ENCODE data around the gene TRANK1. TPM values are rescaled to one million over a fixed set of nuclear protein-coding genes. Genes with fewer than 3 reads are reported as not detected.
A peak's percentile ranks its signal among the peaks of the same experiment; 100 is the strongest.
"Not testable (repeated sequence)": the region's sequence is repeated elsewhere in the genome, so short reads cannot be mapped to it uniquely, and the experiment has no call there.

The TRANK1 gene
- total RNA-seq, 2 donors from 2014 or later = 54.0 to 144 TPM

DNA sequence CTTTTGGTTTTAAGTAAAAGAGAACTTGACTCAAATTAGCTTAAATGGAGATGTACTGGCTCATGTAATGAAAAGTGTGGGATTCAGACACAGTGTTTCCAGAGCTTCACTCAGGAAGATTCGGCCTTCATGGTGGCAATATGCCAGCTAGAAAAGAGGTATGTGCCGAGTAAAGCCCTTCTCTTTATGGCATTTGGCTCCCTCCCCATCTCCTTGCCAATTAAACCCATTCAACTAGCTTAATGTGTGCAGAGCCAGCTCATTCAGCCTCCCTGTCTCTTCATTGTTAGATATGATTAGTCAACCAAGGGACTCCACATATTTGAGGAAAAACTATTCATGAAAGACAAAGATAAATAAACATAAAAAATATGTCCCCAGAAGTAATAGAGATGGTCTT lies 15.0 kb upstream of the TRANK1 start:
- intact Hi-C loops (cut with DNase I, micrococcal nuclease) = loop anchor here in 1 of 2 donors (10.0 kb wide), 1 partner anchor 225 kb away; no protein-coding TSS in a partner anchor
- no peak for DNase-seq
- ATAC-seq = peak; percentile 17

DNA sequence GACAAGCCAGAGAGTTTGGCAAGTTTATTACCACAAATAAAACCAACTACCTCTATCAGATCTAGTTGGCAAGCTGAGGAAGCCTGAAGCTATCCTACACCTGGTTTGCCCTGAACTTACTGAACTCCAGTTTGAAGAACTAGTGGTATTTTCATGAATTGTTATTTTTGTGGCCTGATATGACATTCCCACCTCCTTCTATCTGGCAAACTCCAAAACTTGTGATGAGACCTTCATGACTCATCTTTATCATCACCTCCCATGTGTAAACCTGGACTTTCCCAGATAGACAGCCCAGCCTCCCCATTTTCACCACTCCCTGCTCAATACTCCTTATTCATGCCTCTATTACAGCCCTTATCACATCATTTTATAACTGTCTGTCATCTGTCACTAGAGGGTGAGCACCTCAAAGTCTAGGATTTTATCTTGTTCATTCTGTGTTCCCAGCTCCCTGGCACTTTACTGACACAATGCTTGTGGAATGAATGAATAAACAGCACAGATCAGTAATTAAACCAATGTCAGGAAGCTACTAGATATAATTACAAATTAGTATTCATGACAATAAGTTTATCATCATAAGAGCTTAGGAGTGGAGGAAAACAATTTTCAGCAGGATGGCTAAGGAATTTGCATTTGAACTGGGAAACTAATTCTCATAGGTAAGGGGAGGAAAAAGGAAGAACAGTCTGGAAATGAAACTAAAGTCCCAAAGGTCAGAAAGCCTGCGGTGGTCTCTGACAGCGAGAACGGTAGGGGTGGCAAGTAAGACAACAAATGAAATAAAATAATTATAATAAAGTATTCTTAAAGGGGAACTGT lies 13.2 kb upstream of the TRANK1 start:
- peak; percentile 63 for ATAC-seq
- intact Hi-C loops (cut with DNase I, micrococcal nuclease) = loop anchor here in 1 of 2 donors (10.0 kb wide), 1 partner anchor 223 kb away; no protein-coding TSS in a partner anchor

DNA sequence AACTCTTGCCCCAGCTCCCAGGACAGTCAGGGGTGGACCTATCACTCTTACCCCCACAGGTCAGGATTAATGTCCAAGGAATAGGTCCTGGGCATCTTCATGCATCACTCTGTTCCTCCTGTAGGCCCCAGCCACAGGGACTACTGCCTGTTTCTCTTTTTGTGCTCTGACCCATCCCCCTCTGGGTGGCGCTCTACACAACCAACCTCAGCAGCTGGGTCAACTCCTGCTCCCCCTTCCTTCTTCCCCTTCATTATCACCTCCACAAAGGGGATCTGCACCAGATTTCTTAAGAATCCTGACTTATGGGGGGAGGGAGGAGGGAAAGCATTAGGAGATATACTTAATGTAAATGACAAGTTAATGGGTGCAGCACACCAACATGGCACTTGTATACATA lies 12.2 kb upstream of the TRANK1 start:
- DNase-seq = no peak
- ATAC-seq = no peak
- intact Hi-C loops (cut with DNase I, micrococcal nuclease) = loop anchor here in 1 of 2 donors (10.0 kb wide), 1 partner anchor 222 kb away; no protein-coding TSS in a partner anchor

More for the DNA sequence above, 13.2 kb upstream of the TRANK1 start:
- no peak for DNase-seq

GRCh38 chr3:36956155-36956554 lies 11.3 kb upstream of the TRANK1 start:
- intact Hi-C loops (cut with DNase I, micrococcal nuclease) = loop anchor here in 1 of 2 donors (10.0 kb wide), 1 partner anchor 221 kb away; no protein-coding TSS in a partner anchor

DNA sequence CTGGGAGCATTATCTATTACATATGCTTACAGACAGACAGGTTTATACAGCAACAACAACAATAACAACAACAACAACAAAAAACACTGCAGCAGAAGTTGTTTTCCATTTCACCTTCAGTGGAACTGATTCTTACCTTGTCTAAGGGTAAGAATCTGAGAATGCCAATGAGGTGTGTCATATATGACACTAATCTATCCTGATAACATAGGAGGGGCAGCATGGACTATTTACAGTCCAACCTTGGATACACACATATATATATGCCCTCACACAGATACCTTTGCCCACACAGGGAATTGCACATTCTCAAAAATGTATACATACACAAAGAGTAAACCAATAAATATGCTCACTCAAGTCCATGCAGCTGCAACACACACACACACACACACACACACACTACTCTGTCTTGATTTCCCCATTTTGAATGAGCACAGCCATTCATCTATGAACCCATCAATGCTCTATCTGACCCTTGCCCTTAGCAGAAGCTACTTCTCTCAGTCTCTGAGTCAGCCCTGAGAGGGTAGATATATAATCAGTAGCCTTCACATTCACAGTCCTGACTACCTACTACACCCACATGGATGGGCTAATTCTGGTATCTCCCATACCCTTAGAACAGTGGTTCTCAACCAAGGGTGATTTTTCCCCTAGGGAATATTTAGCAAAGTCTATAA lies 9.7 kb upstream of the TRANK1 start:
- DNase-seq (no peak), ATAC-seq (peak; percentile 80)

More at GRCh38 chr3:36956155-36956554, 11.3 kb upstream of the TRANK1 start:
- ATAC-seq = no peak
- no peak for DNase-seq

GRCh38 chr3:36947814-36948213 lies 3.0 kb upstream of the TRANK1 start:
- DNase-seq; ATAC-seq; intact Hi-C loops (cut with DNase I, micrococcal nuclease): not testable (repeated sequence)

More for the DNA sequence above, 9.7 kb upstream of the TRANK1 start:
- intact Hi-C loops (cut with DNase I, micrococcal nuclease) = loop anchor here in 1 of 2 donors (10.0 kb wide), 1 partner anchor 220 kb away; no protein-coding TSS in a partner anchor

GRCh38 chr3:36945333-36945980 lies 603 bp upstream of the TRANK1 start:
- no peak for ATAC-seq
- intact Hi-C loops (cut with DNase I, micrococcal nuclease) = no loop called here
- no peak for DNase-seq

DNA sequence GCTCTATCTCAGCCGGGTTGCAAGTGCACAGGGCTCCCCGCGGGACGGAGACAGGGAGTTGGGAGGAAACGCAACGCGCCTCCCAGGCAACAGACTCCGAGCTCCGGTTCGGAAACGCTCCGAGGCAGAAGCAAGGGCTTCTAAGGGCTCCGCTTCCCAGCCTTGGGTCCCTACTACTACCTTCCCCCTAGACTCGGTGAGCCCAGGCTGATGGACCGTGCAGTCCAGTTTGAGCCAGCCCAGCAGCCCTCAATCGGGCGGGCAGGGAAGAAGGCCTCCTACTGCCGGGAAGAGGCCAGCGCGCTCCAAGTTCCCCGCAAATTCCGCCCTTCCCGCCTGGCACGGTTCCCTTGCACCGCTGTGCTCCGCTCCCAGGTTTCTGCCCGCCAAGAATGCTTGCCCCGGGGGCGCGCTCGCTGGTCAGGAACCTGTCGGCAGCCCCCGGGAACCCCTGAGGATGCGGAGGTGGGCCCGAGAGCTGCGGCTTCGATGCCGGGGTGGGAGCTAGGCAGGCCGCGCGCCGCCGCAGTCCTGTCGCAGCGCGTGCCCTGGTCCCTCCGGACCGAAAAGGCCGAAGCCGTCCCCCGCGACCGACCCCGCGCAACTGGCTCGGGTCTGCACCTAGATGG lies 728 bp downstream of the TRANK1 start:
- peak; percentile 49 to 74 for DNase-seq
- intact Hi-C loops (cut with DNase I, micrococcal nuclease) = no loop called here
- peak; percentile 64 for ATAC-seq

- intact Hi-C loops (cut with DNase I, micrococcal nuclease) = no loop called here
- DNase-seq = no peak
- no peak for ATAC-seq
Measured at GRCh38 chr3:36943601-36944000, 1.3 kb downstream of the TRANK1 start.

GRCh38 chr3:36942638-36943248 lies 2.1 kb downstream of the TRANK1 start:
- DNase-seq (peak; percentile 46 to 61), ATAC-seq (peak; percentile 73)
- intact Hi-C loops (cut with DNase I, micrococcal nuclease) = no loop called here

- intact Hi-C loops (cut with DNase I, micrococcal nuclease) = no loop called here
- ATAC-seq (no peak), DNase-seq (no peak)
Measured at GRCh38 chr3:36941658-36942057, 3.2 kb downstream of the TRANK1 start.

DNA sequence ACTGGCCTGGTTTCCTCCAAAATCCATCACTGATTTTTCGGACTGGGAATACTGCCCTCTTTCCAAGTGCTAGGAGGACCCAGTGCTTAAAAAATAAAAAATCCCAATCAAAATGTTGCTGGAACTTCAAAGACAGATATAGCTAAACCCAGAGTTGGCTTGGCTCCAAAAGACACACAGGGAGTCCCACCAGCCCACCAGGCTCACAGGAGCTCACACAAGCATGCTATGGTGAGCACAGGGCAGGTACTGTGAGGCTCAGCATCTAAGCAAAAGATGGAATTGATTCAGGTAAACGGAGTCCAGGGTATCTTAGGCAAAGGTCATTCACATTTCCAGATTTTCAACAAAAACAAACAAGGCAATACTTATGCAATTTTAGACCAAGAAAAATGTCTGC lies 3.7 kb downstream of the TRANK1 start:
- intact Hi-C loops (cut with DNase I, micrococcal nuclease) = no loop called here
- DNase-seq (no peak), ATAC-seq (no peak)

GRCh38 chr3:36937492-36937891 lies 7.4 kb downstream of the TRANK1 start:
- ATAC-seq (no peak), DNase-seq (no peak)
- intact Hi-C loops (cut with DNase I, micrococcal nuclease) = no loop called here

DNA sequence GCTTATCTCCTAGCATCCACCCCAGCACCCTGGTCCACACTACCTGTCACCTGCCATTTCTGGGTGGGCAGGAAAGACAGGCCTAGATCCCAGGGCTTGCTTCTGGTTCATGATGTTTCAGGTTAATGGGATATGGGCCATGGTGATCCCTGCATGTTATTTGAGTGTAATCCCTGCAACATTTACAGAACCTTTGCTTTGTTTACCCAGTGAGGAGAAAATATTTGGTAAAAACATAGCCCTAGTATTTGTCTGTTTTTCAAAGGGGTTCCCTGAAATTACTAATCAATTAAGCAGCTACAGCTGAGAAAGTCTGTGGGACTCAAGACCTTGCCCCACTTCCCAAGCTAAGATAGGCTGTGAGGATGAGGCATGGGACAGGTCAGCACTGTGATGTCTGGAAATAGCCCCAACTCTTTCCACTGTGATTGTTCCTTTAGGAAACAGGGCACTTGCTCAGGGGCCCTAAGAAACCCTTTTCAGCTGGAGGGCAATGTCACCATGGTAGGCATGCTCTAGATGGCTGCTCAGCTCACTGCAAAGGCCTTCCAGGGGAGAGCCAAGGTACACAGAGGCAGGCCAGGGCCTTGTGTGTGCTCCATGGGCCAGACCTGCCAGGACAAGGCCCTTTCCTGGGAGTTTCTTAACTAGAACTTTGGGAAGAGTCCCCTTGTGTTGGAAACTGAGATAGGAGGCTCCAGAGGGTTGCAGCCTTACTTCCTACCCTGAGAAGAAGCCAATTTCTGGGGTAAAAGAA lies 11.1 kb downstream of the TRANK1 start:
- DNase-seq (no peak), ATAC-seq (no peak)
- intact Hi-C loops (cut with DNase I, micrococcal nuclease) = no loop called here

DNA sequence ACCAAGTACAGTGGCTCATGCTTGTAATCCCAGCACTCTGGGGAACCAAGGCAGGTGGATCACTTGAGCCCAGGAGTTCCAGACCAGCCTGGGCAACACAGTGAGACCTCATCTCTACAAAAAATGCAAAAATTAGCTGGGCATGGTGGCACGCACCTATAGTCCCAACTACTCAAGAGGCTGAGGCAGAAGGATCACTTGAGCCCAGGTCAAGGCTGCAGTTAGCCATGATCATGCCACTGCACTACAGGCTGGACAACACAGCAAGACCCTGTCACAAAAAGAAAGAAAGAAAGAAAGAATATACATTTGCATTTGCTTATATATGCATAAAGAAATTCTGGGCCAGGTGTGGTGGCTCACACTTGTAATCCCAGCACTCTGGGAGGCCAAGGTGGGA lies 13.4 kb downstream of the TRANK1 start:
- ATAC-seq; DNase-seq; intact Hi-C loops (cut with DNase I, micrococcal nuclease): not testable (repeated sequence)

DNA sequence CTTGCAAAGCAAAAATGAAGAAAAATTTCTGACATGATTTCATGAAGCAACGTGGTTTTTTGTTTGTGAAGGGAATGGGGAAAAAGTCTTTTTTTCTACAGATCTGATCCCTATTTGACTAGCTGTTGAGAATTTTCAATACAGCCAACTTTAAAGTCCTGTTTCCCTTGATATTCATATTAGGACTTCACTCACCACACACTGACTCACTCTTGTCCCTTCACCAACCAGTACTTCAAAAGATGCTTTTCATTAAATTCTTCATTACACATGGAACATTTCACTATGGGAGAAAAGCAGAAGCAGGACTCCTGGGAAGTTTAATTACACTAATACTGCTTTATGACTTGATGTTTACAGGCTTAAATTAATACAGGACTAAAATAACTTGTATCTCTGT lies 16.6 kb downstream of the TRANK1 start:
- DNase-seq = no peak
- intact Hi-C loops (cut with DNase I, micrococcal nuclease) = no loop called here
- ATAC-seq = no peak

DNA sequence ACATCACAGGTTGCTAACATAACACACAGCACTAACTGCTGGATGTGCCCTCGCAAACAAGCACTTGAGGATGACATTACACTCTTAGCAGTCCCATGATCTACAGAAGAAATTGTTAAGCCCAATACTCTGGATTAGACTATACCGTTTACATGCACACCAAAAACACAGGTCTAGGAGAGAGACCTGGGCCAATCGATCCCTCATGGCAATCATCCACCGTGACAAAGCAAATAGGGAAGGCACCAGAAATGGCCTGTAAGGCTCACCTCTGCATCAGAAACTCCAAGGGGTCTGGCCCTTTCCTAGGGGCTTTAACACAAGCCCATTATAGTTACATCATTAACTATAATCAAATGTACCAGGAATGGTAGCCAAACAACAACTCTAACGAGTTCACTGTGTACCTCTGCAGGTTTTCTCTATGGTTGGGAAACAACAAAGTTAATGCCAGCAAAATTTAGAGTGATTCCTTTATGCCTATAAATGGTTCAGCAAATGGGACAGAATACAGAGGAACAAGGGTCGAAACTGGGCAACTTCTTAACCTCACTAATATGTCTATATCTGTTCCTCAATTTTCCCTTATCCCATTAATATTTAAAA lies 18.5 kb downstream of the TRANK1 start:
- intact Hi-C loops (cut with DNase I, micrococcal nuclease) = no loop called here

More for the DNA sequence above, 18.5 kb downstream of the TRANK1 start:
- DNase-seq (no peak), ATAC-seq (no peak)
